K562 (cell line): ENCODE results near the gene TCF12.

Experiments
- TF ChIP-seq, protein P1 (sequence below): fragments of 450-650 bp; formaldehyde crosslinking; IDR thresholded peaks from 2 replicates; pipeline ENCODE4 v1.4.0; 2022; ENCODE audit warnings: missing genetic modification characterization
- TF ChIP-seq, protein P2 (sequence below), 3 experiments: IDR thresholded peaks in 2 of 3; conservative IDR thresholded peaks in 1 of 3; 2 replicates each; pipeline ENCODE4 v1.5.1; 2011 to 2012; ENCODE audit warnings: low read length in 3 of 3, mild to moderate bottlenecking in 3 of 3, control low read depth in 2 of 3, improper control_type of control experiment in 1 of 3, inconsistent platforms in 1 of 3, low read depth in 1 of 3, mixed read lengths in 1 of 3, moderate library complexity in 1 of 3; ENCODE audit not compliant: insufficient read depth in 2 of 3

DNA sequence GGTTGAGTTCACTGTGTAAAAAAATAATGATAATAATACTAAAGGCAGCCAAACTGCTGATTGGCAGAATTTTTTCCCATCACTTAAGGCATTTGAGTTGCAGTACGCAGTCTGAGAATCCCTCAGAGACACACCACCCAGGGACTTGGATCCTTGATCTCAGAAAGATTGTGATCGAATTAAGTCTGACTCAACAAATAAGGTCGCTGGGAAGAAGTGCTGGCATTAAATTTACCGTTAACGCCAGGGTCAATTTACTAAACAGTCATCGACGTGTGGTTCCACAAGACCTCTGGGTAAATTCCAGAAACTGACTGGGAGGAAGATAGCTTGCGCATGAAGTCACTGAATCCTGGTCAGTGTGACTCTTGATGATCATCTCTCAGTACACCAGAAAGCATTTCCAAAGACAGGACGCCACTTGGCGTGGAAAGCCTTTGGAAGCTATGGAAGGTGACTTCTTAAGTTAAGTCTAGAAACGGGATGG, 409.6 kb downstream of the TCF12 start:
- TF ChIP-seq, protein P1, sequence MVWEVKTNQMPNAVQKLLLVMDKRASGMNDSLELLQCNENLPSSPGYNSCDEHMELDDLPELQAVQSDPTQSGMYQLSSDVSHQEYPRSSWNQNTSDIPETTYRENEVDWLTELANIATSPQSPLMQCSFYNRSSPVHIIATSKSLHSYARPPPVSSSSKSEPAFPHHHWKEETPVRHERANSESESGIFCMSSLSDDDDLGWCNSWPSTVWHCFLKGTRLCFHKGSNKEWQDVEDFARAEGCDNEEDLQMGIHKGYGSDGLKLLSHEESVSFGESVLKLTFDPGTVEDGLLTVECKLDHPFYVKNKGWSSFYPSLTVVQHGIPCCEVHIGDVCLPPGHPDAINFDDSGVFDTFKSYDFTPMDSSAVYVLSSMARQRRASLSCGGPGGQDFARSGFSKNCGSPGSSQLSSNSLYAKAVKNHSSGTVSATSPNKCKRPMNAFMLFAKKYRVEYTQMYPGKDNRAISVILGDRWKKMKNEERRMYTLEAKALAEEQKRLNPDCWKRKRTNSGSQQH: no peak
- TF ChIP-seq, protein P2, sequence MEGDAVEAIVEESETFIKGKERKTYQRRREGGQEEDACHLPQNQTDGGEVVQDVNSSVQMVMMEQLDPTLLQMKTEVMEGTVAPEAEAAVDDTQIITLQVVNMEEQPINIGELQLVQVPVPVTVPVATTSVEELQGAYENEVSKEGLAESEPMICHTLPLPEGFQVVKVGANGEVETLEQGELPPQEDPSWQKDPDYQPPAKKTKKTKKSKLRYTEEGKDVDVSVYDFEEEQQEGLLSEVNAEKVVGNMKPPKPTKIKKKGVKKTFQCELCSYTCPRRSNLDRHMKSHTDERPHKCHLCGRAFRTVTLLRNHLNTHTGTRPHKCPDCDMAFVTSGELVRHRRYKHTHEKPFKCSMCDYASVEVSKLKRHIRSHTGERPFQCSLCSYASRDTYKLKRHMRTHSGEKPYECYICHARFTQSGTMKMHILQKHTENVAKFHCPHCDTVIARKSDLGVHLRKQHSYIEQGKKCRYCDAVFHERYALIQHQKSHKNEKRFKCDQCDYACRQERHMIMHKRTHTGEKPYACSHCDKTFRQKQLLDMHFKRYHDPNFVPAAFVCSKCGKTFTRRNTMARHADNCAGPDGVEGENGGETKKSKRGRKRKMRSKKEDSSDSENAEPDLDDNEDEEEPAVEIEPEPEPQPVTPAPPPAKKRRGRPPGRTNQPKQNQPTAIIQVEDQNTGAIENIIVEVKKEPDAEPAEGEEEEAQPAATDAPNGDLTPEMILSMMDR (IDR thresholded peaks at IDR 0.05 in 2 of 3, conservative IDR thresholded peaks at IDR 0.05 in 1 of 3; ENCODE audit: insufficient read depth in 2 of 3, low read depth in 1 of 3, low read length in 3 of 3): no peak
